ENCODE measurements around the gene EML4.

DNA sequence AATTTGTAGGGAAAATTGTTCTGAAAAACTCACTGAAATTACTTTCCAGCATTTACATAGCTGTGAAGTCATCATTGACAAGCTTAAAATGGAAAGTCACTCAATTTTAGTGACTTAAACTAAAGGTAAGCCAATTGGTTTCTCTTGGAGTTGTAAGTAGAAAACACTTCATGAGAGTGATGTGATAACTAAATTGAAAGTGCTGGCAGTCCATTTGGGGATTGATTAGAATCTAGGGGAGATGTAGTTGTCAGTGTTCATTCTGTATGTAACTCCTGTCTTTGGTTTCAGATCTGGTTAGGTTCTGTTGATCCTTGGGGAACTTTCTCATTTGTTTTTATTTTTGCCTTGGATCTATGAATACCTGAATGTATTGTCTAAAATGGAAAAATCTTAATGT lies 138.0 kb downstream of the EML4 start:
- no peak for TF ChIP-seq POLR2A (IDR thresholded peaks at IDR 0.05; ENCODE audit: low read length)
- TF ChIP-seq GATA1 (IDR thresholded peaks at IDR 0.05; ENCODE audit: low read depth, low read length): no peak
